Adrenal gland (tissue), 12 donors: ENCODE results near the gene UQCC5. TPM values are rescaled to one million over a fixed set of nuclear protein-coding genes. Genes with fewer than 3 reads are reported as not detected.

Experiments
- DNase-seq, 7 donors: peaks; one replicate each; pipeline ENCODE4 v3.0.0-alpha.2; 2019 to 2020
- H3K27ac ChIP-seq, 5 donors: fragments of 200-600 bp; sonication (generic) in 4 of 5; 1 replicate in 3 of 5; 2 replicates in 2 of 5; pipeline versions ENCODE4 v1.5.1 to v1.8.0; 2016 to 2020; ENCODE audit warnings: mild to moderate bottlenecking in 1 of 5
- H3K27me3 ChIP-seq: fragments of 200-600 bp; 2 replicates; pipeline ENCODE4 v1.8.0; 2021
- H3K36me3 ChIP-seq, 2 donors: fragments of 200-600 bp; replicated peaks in 1 of 2; 1 replicate in 1 of 2; 2 replicates in 1 of 2; pipeline versions ENCODE4 v1.5.1 to v1.8.0; 2018 to 2022
- H3K4me1 ChIP-seq, 2 donors: fragments of 200-600 bp; replicated peaks in 1 of 2; 1 replicate in 1 of 2; 2 replicates in 1 of 2; pipeline versions ENCODE4 v1.5.1 to v1.8.0; 2018 to 2021
- H3K4me3 ChIP-seq, 4 donors: fragments of 200-600 bp; sonication (generic) in 3 of 4; one replicate each; pipeline ENCODE4 v1.5.1; 2016 to 2018
- H3K9me3 ChIP-seq, 3 donors: fragments of 200-600 bp; sonication (generic) in 1 of 3; replicated peaks in 1 of 3; 1 replicate in 2 of 3; 2 replicates in 1 of 3; pipeline versions ENCODE4 v1.5.1 to v1.8.0; 2016 to 2021
- POLR2A ChIP-seq, 2 donors: fragments of 450-650 bp; IDR thresholded peaks; one replicate each; pipeline ENCODE4 v1.6.1; 2017; ENCODE audit warnings: antibody characterized with exemption in 2 of 2, mild to moderate bottlenecking in 2 of 2, moderate library complexity in 1 of 2
- WGBS, 4 donors: extraction: QIAGEN DNeasy Blood & Tissue Kit in 2 of 4; methylation state at CpG; one replicate each; pipeline versions ENCODE4 v1.1.5 to v1.1.7; 2013 to 2017; 5-methylcytosine and 5-hydroxymethylcytosine counted together
- intact Hi-C, 2 donors: fragments of 100-400 bp; cut with DNase I; formaldehyde crosslinking; loops; one replicate each; pipeline versions ENCODE4 v1.14.1 to v1.15.0; 2022 to 2023
- polyA plus RNA-seq, 3 donors: library from polyadenylated mRNA; stranded (reverse); fragments of 200-250 nt in 2 of 3; fragments of 350-450 nt in 1 of 3; fragmentation: Illumina TruSeq in 1 of 3; extraction: RNeasy Lipid Tissue Mini Kit (QIAGEN cat#74804) in 1 of 3; gene quantifications; one replicate each; pipeline ENCODE4 v1.2.3, GENCODE V29; 2013 to 2014
- total RNA-seq, 9 donors: library from RNA; depleted of rRNA in 4 of 9; stranded (reverse); fragments of >200 nt in 4 of 9; fragments of 120-200 nt in 1 of 9; fragmentation: NEBNext Ultra II Directional in 1 of 9; extraction: Animal tissue kit (Norgen Biotek cat#: 25700) in 1 of 9; gene quantifications; one replicate each; pipeline versions ENCODE4 v1.1.0 to v1.2.4, GENCODE V29; 2013 to 2023
- TF ChIP-seq, protein P1 (sequence below), 6 experiments: fragments of 450-650 bp in 4 of 6; fragments of 200-600 bp in 2 of 6; sonication (generic) in 1 of 6; IDR thresholded peaks; 1 replicate in 5 of 6; 2 replicates in 1 of 6; pipeline versions ENCODE4 v1.5.1 to v1.8.0; 2016 to 2021; ENCODE audit warnings: antibody characterized with exemption in 6 of 6, mild to moderate bottlenecking in 2 of 6, moderate library complexity in 1 of 6
- donor health status: healthy with polysubstance abuse.
- donor health status: Bipolar disorder and iron deficiency.
- donor health status: DM: yes; HTN: yes; CAD: no.
- donor health status: DM: no; HTN: no; CAD: no.
- donor health status: DM: no; HTN: no; CAD: no.
- donor health status: DM: yes; HTN: yes; CAD: no.

The UQCC5 gene
- total and polyA plus RNA-seq, 12 donors = 1.1 to 330 (median 72.3) TPM

DNA sequence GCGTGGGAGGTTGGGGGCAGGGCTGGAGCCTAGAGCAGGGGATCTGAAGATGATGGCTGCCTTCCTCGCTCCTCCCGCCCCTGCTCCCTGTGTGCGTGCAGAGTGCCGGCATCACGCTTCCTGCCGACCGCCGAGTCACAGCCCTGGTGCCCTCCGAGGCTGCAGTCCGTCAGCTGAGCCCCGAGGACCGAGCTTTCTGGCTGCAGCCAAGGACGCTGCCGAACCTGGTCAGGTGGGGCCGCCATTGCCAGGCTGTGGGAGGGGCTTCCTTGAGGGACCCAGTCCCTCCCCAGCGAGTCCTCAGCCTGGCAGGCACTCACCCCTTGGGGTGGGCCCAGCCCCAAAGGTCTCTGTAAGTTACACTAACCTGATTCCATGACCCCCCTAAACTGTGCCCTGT, 23.7 kb upstream of the UQCC5 start:
- DNase-seq = no peak
- H3K36me3 ChIP-seq = peaks cover 0 to 13% of the 10 kb centered on the region in 2 donors
- 67 to 90% (median 86%) methylated on average over 1 to 17 of the region's 17 CpGs for WGBS, 4 donors

DNA sequence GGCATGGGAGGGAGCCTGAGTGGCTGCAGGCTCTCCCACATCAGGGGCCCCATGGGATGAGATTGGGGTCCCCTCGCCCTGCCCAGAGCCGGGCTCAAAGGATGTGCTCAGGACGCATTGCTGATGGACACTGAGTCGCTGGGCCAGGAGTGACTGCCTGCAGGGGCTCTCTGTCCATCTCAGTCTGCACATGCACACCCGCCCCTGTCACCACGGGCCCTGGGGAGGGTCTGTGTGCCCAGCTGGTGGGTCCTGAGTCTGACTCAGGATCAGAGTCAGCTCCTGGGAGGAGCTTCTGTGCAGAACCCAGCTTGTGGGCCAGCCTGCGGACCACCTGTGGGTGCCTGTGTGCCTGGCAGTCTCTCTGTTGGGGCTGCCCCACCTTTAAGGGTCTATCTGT, 23.1 kb upstream of the UQCC5 start:
- H3K27ac ChIP-seq = no peak overlapping the region
- H3K4me1 ChIP-seq = no peaks in the 10 kb centered on the region
- no peaks in the 10 kb centered on the region for H3K9me3 ChIP-seq
- peaks cover 0 to 13% of the 10 kb centered on the region in 2 donors for H3K36me3 ChIP-seq
- intact Hi-C loops = no loop called here
- TF ChIP-seq, protein P1, sequence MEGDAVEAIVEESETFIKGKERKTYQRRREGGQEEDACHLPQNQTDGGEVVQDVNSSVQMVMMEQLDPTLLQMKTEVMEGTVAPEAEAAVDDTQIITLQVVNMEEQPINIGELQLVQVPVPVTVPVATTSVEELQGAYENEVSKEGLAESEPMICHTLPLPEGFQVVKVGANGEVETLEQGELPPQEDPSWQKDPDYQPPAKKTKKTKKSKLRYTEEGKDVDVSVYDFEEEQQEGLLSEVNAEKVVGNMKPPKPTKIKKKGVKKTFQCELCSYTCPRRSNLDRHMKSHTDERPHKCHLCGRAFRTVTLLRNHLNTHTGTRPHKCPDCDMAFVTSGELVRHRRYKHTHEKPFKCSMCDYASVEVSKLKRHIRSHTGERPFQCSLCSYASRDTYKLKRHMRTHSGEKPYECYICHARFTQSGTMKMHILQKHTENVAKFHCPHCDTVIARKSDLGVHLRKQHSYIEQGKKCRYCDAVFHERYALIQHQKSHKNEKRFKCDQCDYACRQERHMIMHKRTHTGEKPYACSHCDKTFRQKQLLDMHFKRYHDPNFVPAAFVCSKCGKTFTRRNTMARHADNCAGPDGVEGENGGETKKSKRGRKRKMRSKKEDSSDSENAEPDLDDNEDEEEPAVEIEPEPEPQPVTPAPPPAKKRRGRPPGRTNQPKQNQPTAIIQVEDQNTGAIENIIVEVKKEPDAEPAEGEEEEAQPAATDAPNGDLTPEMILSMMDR (IDR thresholded peaks at IDR 0.05) = no peak
- TF ChIP-seq POLR2A (IDR thresholded peaks at IDR 0.05) = no peak
- 90 to 100% (median 93%) methylated on average over 3 to 7 of the region's 7 CpGs for WGBS, 4 donors
- no peak overlapping the region for H3K4me3 ChIP-seq
- DNase-seq = no peak
- no peaks in the 10 kb centered on the region for H3K27me3 ChIP-seq

More for the DNA sequence above, 23.7 kb upstream of the UQCC5 start:
- no peak overlapping the region for H3K27ac ChIP-seq
- H3K27me3 ChIP-seq = no peaks in the 10 kb centered on the region
- H3K9me3 ChIP-seq = no peaks in the 10 kb centered on the region
- TF ChIP-seq POLR2A (IDR thresholded peaks at IDR 0.05) = no peak
- TF ChIP-seq, protein P1 (IDR thresholded peaks at IDR 0.05) = no peak
- no peak overlapping the region for H3K4me3 ChIP-seq
- intact Hi-C loops = no loop called here
- H3K4me1 ChIP-seq = no peaks in the 10 kb centered on the region

DNA sequence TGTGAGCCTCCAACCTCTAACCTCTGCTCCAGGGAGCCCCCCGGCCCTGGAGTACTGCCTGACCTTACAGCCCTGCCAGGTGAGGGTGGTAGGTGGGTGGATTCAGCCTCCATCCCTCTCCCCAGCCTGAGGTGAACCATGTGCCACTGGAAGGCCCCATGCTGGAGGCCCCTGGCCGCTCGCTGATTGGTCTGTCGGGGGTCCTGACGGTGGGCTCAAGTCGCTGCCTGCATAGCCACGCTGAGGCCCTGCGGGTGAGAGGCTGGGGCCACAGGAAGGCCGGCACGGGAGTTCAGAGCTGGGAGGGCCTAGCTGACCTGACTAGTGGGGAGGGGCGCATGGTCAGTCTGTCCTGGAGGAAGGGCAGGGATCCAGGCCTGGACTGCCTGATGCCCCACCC, 21.8 kb upstream of the UQCC5 start:
- no peak for TF ChIP-seq POLR2A (IDR thresholded peaks at IDR 0.05)
- TF ChIP-seq, protein P1 (IDR thresholded peaks at IDR 0.05) = no peak
- WGBS, 4 donors = 81 to 97% (median 86%) methylated on average over 4 to 11 of the region's 11 CpGs
- no peak for DNase-seq
- no peaks in the 10 kb centered on the region for H3K27me3 ChIP-seq
- no peak overlapping the region for H3K4me3 ChIP-seq
- no peaks in the 10 kb centered on the region for H3K4me1 ChIP-seq
- intact Hi-C loops = no loop called here
- no peak overlapping the region for H3K27ac ChIP-seq
- H3K9me3 ChIP-seq = no peaks in the 10 kb centered on the region
- peaks cover 0 to 10% of the 10 kb centered on the region in 2 donors for H3K36me3 ChIP-seq

DNA sequence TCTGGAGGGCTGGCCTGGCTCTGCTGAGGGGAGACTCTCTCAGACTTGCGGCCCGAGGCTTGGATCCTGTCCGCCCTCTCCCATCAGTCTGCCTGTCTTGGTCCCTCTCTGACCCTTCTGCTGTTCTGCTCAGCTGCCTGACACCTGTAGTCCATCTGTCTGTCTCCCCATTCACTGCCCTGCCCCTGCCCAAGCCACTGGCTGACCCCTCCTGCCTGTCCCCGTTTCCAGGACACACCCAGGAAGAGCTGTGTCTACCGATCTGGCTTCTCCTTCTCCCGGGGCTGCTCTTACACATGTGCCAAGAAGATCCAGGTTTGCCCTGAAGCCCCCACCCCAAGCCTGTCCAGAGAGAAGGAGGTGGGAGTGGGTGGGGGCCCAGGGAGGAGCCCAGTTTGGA, 21.2 kb upstream of the UQCC5 start:
- TF ChIP-seq, protein P1 (IDR thresholded peaks at IDR 0.05) = no peak
- no peak for TF ChIP-seq POLR2A (IDR thresholded peaks at IDR 0.05)
- no peaks in the 10 kb centered on the region for H3K4me1 ChIP-seq
- WGBS, 4 donors = 44 to 73% (median 68%) methylated on average over 3 to 6 of the region's 6 CpGs

More for the DNA sequence above, 21.2 kb upstream of the UQCC5 start:
- DNase-seq = no peak
- intact Hi-C loops = no loop called here
- Histone ChIP-seq H3K36me3 (peaks cover 0 to 10% of the 10 kb centered on the region in 2 donors), H3K4me3 (no peak overlapping the region), H3K27me3 (no peaks in the 10 kb centered on the region), H3K9me3 (no peaks in the 10 kb centered on the region), H3K27ac (no peak overlapping the region)
